Measurements from ENCODE around the gene ITPKB.

ITPKB gene

GRCh38 chr1:226664413-226665101, 74.5 kb downstream of the ITPKB start:
- in situ Hi-C loops (cut with MboI; ENCODE audit: low sequenced_read_pairs, unreplicated experiment) = no loop called here
- no peak for DNase-seq (ENCODE audit: low spot score)
- TF ChIP-seq, protein P1, sequence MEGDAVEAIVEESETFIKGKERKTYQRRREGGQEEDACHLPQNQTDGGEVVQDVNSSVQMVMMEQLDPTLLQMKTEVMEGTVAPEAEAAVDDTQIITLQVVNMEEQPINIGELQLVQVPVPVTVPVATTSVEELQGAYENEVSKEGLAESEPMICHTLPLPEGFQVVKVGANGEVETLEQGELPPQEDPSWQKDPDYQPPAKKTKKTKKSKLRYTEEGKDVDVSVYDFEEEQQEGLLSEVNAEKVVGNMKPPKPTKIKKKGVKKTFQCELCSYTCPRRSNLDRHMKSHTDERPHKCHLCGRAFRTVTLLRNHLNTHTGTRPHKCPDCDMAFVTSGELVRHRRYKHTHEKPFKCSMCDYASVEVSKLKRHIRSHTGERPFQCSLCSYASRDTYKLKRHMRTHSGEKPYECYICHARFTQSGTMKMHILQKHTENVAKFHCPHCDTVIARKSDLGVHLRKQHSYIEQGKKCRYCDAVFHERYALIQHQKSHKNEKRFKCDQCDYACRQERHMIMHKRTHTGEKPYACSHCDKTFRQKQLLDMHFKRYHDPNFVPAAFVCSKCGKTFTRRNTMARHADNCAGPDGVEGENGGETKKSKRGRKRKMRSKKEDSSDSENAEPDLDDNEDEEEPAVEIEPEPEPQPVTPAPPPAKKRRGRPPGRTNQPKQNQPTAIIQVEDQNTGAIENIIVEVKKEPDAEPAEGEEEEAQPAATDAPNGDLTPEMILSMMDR (IDR thresholded peaks at IDR 0.05; ENCODE audit: borderline replicate concordance, control extremely low read depth, extremely low read depth, insufficient read depth, missing control alignments) = no peak

DNA sequence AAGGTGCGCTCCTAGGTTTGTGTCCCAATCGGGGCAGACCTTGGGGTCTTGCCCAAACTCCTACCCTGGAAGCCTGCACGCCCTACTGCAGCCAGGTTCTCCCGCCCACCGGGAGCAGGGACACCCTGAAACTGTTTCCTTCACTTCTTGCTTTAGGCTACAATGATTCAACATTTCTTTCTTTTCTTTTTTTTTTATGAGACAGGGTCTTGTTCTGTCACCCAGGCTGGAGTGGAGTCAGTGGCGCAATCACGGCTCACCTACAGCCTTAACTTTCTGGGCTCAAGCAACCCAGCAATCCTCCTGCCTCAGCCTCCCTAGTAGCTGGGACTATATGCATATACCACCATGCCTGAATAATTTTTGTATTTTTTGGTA, 75.8 kb downstream of the ITPKB start:
- in situ Hi-C loops (cut with MboI; ENCODE audit: low sequenced_read_pairs, unreplicated experiment) = no loop called here
- TF ChIP-seq, protein P1 (IDR thresholded peaks at IDR 0.05; ENCODE audit: borderline replicate concordance, control extremely low read depth, extremely low read depth, insufficient read depth, missing control alignments) = no peak
- no peak for DNase-seq (ENCODE audit: low spot score)

DNA sequence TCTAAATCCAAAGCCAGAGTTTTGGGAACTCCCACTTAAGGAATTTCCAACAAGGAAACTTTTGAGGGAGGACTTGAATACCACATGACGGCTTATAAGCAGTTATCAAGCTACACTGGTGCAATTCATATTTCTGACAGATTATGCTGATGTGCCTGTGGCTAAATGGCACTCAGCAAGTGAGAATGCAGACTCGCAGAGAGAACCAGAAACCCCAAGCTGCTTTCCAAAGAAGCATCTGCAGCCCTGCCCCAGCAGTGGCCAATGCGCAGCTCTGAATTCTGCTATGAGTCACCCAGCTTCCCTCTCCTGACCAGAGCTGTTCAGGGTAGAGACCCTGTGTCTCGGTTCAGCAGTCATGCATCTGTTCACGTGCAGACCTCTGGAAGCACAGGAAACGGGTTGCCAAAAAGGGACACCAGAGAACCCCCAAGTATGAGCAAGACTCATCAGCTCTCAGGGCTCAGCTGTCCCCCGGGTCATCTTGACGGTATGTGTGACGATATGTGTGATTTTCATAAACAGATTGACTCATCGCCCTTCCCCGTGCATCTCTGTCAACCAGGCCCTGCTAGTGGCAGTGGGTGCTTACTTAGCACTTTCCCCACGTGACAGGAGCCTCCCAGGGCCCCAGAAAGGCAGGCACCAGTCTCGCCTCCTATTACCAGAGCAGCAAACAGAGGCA, 76.3 kb downstream of the ITPKB start:
- TF ChIP-seq, protein P1 (IDR thresholded peaks at IDR 0.05; ENCODE audit: borderline replicate concordance, control extremely low read depth, extremely low read depth, insufficient read depth, missing control alignments) = no peak
- in situ Hi-C loops (cut with MboI; ENCODE audit: low sequenced_read_pairs, unreplicated experiment) = no loop called here
- DNase-seq (ENCODE audit: low spot score) = peak; percentile 89

DNA sequence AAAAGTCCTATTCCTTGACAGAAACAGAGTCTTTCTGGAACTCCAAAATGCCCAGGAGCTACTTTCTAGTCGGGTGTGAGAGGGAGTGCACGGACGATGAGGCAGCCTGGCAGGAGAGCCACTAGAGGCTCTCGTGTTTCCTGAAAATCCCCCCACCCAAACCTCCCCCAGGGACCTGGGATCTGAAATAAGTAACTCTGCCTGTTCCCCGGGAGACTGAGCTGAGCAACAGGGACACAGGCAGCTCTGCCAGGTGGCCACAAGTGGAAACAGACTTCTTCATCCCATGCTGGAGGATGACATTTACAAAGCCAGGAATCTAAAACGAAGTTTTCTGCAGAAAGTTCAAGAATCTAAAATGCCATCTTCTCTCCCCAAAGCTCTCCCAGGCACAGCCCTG, 77.1 kb downstream of the ITPKB start:
- in situ Hi-C loops (cut with MboI; ENCODE audit: low sequenced_read_pairs, unreplicated experiment) = no loop called here
- TF ChIP-seq, protein P1 (IDR thresholded peaks at IDR 0.05; ENCODE audit: borderline replicate concordance, control extremely low read depth, extremely low read depth, insufficient read depth, missing control alignments) = no peak
- no peak for DNase-seq (ENCODE audit: low spot score)

DNA sequence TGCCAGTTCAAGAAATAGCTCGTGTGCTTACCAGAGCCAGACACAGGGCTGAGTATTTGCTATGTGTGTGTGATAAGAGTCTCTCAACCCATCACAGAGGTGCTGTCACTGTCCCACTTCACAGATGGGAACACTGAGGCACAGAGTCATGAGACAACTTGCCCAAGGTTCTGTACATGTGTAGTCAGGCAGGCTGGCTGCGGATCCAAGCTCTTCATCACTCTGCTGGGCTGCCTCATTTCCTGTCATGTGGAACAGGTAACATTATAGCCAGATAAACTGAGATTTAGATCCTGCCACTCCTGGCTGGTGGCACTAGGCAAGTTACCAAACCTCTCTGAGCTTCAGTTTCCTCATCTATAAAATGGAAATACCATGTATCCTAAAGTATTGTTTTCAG, 77.8 kb downstream of the ITPKB start:
- DNase-seq (ENCODE audit: low spot score) = no peak
- TF ChIP-seq, protein P1 (IDR thresholded peaks at IDR 0.05; ENCODE audit: borderline replicate concordance, control extremely low read depth, extremely low read depth, insufficient read depth, missing control alignments) = no peak
- in situ Hi-C loops (cut with MboI; ENCODE audit: low sequenced_read_pairs, unreplicated experiment) = no loop called here

DNA sequence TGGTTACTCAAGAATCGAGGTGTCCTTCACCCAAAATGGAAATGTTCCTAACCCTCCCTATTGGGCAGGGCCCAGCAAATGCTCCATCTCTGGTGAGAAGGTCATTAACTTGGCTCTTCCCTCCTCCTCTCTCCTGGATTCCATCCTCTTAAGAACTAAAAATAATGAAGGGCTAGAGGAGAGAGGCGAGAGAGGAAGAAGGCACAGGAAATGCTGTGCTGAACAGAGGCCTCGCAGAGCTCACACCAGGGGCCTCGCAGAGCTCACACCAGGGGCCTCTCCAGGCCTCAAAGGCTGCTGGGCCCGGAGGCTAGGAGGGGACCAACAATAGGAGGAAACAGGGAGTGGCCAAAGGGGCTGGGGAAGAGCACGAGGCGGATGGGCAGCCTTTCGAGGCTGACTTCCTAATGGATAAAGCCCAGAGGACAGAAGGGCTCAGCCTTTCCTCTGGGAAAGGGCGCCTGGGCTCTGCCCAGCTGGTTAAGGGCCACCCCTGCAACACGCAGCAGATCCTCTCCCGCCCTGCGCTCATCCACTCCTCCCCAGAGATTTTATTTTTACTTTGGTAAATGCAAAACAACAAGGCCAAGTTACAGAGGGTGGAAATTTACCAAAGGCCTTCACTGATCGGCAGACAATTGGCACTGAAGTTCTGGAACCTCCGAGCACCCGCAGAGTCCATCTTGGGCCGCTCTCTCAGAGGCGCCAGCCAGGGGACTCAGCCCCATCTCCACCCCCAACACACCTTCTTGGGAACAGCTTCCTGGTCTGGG, 78.5 kb downstream of the ITPKB start:
- DNase-seq (ENCODE audit: low spot score) = no peak
- in situ Hi-C loops (cut with MboI; ENCODE audit: low sequenced_read_pairs, unreplicated experiment) = no loop called here
- TF ChIP-seq, protein P1 (IDR thresholded peaks at IDR 0.05; ENCODE audit: borderline replicate concordance, control extremely low read depth, extremely low read depth, insufficient read depth, missing control alignments) = no peak
